Uterus (tissue), 2 donors: Measurements from ENCODE around the gene ISM2.

Source experiments
- CTCF ChIP-seq, 4 experiments: fragments of 200-600 bp in 2 of 4; fragments of 450-650 bp in 2 of 4; sonication (generic) in 2 of 4; IDR thresholded peaks; one replicate each; pipeline ENCODE4 v1.5.1; 2016 to 2019; ENCODE audit warnings: antibody characterized with exemption in 4 of 4, mild to moderate bottlenecking in 2 of 4, moderate library complexity in 1 of 4
- POLR2A ChIP-seq, 2 donors: fragments of 450-650 bp; IDR thresholded peaks; one replicate each; pipeline ENCODE4 v1.6.1; 2016; ENCODE audit warnings: antibody characterized with exemption in 2 of 2, mild to moderate bottlenecking in 1 of 2, moderate library complexity in 1 of 2

GRCh38 chr14:77469539-77469938 is 29.1 kb downstream of the ISM2 start:
- TF ChIP-seq CTCF (IDR thresholded peaks at IDR 0.05) (no peak), POLR2A (IDR thresholded peaks at IDR 0.05) (no peak)
